OCI-M2 (cell line): ENCODE data around the gene LAS1L.
"Not testable (repeated sequence)": the region's sequence is repeated elsewhere in the genome, so short reads cannot be mapped to it uniquely, and the experiment has no call there.

Experiments used
- DNase-seq: peaks from one replicate; lab custom pipeline; 2025; ENCODE audit not compliant: unreplicated experiment; lab: John Stamatoyannopoulos, UW

Gene LAS1L

GRCh38 chrX:65518980-65519379 lies 15.6 kb downstream of the LAS1L start:
- not testable (repeated sequence) for DNase-seq

- DNase-seq = no peak
These were observed 16.7 kb downstream of the LAS1L start for GRCh38 chrX:65517923-65518322.

GRCh38 chrX:65516756-65517155 lies 17.8 kb downstream of the LAS1L start:
- DNase-seq = no peak

GRCh38 chrX:65513610-65514009 lies 21.0 kb downstream of the LAS1L start:
- no peak for DNase-seq

GRCh38 chrX:65509400-65509799 lies 25.2 kb downstream of the LAS1L start:
- no peak for DNase-seq

- DNase-seq = no peak
These were observed 25.7 kb downstream of the LAS1L start for GRCh38 chrX:65508851-65509250.

GRCh38 chrX:65502618-65503017 lies 32.0 kb downstream of the LAS1L start:
- DNase-seq = no peak

- no peak for DNase-seq
These were observed 41.2 kb downstream of the LAS1L start for GRCh38 chrX:65493431-65493830.

GRCh38 chrX:65491620-65492019 lies 43.0 kb downstream of the LAS1L start:
- no peak for DNase-seq

- DNase-seq = no peak
These were observed 46.1 kb downstream of the LAS1L start for GRCh38 chrX:65488495-65488894.

GRCh38 chrX:65480960-65481359 lies 53.6 kb downstream of the LAS1L start:
- no peak for DNase-seq

- DNase-seq = not testable (repeated sequence)
These were observed 55.5 kb downstream of the LAS1L start for GRCh38 chrX:65479102-65479501.

- DNase-seq = no peak
These were observed 58.0 kb downstream of the LAS1L start for GRCh38 chrX:65476564-65476963.

GRCh38 chrX:65463550-65463949 lies 71.0 kb downstream of the LAS1L start:
- DNase-seq = no peak
